ENCODE data around the gene ZNF747.

Gene ZNF747

DNA sequence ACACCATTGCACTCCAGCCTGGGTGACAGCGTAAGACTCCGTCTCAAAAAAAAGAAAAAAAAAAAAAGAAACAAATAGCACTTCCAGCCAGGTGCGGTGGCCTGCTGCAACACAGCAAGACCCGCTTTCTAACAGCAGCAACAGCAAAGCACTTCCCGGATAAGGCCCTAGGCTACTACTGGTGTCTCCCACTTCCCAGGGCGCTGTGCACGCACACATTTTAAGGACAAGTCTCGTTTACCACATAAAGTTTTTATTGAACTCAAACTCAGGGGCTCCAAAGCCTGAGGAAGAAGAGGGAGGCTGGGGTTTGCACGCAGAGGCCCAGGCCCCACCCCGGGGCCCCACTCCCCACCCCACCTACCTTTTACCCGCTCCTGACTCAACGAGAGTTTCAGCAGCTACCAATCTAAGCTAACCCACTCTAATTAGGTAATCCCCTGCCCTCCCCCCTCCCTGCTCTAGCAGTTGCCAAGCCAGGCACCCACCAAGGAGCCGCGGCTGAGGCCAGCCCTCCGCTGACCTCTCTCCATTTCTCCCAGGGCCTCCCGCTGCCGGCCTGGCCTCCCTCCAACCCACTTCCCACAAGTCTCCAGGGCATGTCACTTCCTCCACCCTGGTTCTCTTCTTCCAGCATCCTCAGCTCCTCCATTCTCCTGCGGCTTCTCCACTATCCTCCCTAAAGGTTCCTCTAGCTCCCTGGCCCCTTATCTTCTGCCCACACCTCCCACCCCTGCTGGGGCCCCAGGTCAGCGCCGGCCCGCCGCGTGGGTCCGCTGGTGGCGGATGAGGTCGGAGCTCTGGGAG lies 10.7 kb downstream of the ZNF747 start:
- TF ChIP-seq CTCF (IDR thresholded peaks at IDR 0.05) (no peak), ZFX (IDR thresholded peaks at IDR 0.05; ENCODE audit: borderline replicate concordance) (no peak)
- peak overlapping the region; percentile 27; the same call in 1 of the 2 replicates for H3K27ac ChIP-seq

DNA sequence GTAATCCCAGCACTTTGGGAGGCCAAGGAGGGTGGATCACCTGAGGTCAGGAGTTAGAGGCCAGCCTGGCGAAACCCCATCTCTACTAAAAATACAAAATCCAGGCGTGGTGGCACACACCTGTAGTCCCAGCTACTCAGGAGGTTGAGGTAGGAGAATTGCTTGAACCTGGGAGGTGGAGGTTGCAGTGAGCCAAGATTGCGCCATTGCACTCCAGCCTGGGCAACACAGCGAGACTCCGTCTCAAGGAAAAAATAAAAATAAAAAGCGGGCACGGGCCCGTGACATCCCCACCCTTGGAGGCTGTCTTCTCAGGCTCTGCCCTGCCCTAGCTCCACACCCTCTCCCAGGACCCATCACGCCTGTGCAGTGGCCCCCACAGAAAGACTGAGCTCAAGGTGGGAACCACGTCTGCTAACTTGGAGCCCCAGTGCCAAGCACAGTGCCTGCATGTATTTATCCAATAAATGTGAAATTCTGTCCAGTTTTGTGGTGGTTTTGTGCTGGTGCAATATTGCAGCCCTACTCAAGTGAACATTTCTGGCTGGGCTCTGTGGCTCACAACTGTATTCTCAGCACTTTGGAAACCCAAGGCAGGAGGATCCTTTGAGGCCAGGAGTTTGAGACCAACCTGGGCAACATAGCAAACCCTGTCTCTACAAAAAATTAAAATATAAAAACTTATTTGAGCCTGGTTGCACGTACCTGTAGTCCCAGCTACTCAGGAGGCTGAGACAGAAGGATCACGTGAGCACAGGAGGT lies 11.8 kb downstream of the ZNF747 start:
- H3K27ac ChIP-seq: peak overlapping the region; percentile 27; the same call in 1 of the 2 replicates

GRCh38 chr16:30521873-30522641 lies 12.6 kb downstream of the ZNF747 start:
- H3K27ac ChIP-seq: peak overlapping the region; percentile 27; the same call in 1 of the 2 replicates
- TF ChIP-seq ZFX (IDR thresholded peaks at IDR 0.05; ENCODE audit: borderline replicate concordance): no peak
- no peak for TF ChIP-seq CTCF (IDR thresholded peaks at IDR 0.05)

GRCh38 chr16:30521476-30521872 lies 13.2 kb downstream of the ZNF747 start:
- H3K27ac ChIP-seq: no peak overlapping the region
- TF ChIP-seq CTCF (IDR thresholded peaks at IDR 0.05): no peak
- no peak for TF ChIP-seq ZFX (IDR thresholded peaks at IDR 0.05; ENCODE audit: borderline replicate concordance)

DNA sequence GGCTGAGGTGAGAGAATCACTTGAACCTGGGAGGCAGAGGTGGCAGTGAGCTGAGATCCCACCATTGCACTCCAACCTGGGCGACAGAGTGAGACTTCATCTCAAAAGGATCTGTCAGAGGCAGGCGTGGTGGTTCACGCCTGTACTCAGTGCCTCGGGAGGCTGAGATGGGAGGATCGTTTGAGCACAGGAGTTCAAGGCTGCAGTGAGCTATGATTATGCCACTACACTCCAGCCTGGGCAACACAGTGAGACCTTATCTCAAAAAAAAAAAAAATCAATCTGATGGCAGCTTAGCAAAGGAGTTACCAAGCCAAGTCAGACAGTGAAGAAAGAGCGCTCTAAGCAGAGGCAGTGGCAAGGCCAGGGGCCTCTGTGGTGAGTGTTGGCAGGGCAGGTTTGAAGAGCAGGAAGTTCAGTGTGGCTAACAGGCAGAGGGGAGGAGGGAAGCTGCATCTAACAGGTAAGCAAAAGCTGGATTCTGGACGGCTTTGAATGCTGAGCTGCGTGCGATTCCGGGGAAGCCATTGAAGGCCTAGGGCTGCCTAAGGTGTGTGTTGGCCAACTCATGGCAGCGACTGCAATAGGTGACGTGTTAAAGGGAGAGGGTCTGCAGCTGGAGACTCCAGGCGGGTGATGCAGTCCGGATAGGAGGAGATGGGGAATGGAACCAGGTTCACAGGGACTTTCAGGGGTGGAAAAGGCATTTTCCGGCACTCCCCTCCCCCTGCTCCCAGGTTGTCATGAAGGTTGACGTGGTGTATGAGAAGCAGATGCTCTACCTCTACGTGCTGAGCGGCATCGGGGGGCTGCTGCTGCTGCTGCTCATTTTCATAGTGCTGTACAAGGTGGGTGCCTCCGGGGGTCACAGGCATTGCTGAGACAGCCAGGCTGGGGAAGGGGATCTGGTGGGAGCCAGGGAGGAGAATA lies 15.3 kb downstream of the ZNF747 start:
- no peak for TF ChIP-seq ZFX (IDR thresholded peaks at IDR 0.05; ENCODE audit: borderline replicate concordance)
- no peak for TF ChIP-seq CTCF (IDR thresholded peaks at IDR 0.05)
- no peak overlapping the region for H3K27ac ChIP-seq

GRCh38 chr16:30518552-30518951 lies 16.1 kb downstream of the ZNF747 start:
- no peak overlapping the region for H3K27ac ChIP-seq
- TF ChIP-seq ZFX (IDR thresholded peaks at IDR 0.05; ENCODE audit: borderline replicate concordance) (no peak), CTCF (IDR thresholded peaks at IDR 0.05) (no peak)

DNA sequence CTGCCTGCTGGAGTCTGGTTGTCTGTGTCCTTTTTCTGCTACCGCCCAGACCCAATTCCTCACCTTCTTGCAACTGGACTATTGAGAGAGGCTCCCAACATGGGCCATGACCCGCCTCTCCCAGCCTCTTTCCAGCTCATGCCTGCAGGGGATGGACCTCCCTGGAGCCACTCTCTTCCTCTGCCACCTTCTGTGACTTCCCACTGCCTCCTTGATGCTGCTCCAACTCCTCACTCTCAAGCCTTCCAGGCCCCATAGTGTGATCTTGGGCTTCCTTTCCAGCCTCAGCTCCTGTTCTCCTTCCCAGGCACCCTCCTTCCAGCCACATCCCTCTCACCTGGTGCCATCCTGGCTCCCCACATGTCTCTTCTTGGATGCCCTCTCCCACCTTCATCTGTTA lies 19.4 kb downstream of the ZNF747 start:
- no peak for TF ChIP-seq CTCF (IDR thresholded peaks at IDR 0.05)
- TF ChIP-seq ZFX (IDR thresholded peaks at IDR 0.05; ENCODE audit: borderline replicate concordance): no peak
- H3K27ac ChIP-seq: no peak overlapping the region
